GM12865 (cell line): Measurements from ENCODE around the gene CPNE1.

Experiments used
- DNase-seq: peaks from one replicate; pipeline ENCODE4 v3.0.0; 2010; ENCODE audit warnings: low read depth
- H3K4me3 ChIP-seq: 2 replicates; pipeline ENCODE4 v1.5.1; 2011; ENCODE audit warnings: mild to moderate bottlenecking, low read depth, low read length, control low read depth
- TF ChIP-seq, protein P1 (sequence below): IDR thresholded peaks from 2 replicates; pipeline ENCODE4 v1.5.1; 2011; ENCODE audit warnings: low read length, control low read depth, low read depth, inconsistent platforms; ENCODE audit not compliant: insufficient read depth; ENCODE audit errors: missing control alignments

Gene CPNE1

DNA sequence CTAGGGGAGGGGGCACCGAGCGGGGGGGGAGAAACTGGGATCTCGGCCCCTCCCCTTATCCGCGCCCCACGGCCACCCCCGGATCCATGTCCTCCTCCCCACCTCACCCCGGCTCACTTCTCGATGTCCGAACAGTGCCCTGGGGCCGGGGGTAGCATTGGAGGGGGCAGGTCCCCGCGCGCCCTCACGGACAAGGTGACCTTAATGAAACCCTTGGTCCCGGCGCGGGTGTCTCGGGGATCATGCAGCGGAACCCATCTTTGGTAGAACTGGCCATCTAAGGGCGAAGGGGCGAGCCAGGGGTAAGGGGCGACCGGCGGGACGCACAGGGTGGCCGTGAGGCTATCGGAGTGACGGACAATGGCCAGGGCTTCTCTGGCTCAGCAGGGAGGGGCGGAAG, 62.7 kb downstream of the CPNE1 start:
- peak overlapping the region; percentile 32; the same call in 1 of the 2 replicates for H3K4me3 ChIP-seq

DNA sequence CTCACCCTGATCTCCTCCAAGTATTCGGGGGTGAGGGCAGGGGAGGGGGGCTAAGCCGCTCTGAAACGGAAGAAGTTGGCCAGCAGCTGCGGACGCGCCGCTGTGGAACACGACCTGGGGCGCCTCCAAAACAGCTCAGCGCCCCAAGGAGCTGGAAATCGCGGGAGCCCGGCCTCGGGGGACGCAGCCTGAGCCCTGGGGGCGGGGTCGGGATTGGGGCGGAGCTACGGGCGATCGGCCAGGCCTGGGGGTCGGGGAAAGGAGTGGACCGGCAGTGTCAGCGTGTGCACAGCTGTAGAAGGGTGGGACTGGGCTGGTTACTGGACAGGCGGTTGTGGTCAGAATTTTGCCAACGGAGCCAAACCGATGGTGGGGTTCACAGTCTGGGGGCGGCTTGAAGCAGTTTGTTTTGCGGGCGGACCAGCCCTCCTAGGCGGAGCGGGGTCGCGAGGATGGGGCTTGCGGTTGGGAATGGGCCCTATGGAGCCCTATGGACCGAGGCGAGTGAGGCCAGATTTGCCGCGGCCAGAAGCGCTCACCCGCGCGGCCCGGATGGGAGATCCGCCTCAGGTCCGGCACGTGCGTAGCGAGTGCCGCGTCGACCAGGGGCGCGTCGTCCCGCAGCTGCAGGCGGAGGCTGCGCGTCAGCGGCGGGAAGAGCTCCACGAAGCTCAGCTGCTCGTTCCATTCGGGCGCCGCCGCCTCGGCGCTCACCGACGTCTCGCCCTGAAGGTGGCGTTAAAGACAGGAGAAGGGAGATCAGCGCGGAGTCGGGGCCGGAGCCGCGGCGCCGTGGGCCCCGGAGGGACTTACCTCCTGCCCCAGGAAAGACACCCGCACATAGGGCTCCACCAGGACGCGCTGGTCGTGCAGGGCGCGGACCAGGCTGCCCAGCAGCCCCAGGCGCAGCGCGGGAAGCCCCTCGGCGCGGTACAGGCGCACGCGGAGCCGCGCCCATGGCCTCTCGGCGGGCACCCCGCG, 63.4 kb downstream of the CPNE1 start:
- peak; percentile 84 for DNase-seq
- peak overlapping the region; percentile 32 for H3K4me3 ChIP-seq
- TF ChIP-seq, protein P1, sequence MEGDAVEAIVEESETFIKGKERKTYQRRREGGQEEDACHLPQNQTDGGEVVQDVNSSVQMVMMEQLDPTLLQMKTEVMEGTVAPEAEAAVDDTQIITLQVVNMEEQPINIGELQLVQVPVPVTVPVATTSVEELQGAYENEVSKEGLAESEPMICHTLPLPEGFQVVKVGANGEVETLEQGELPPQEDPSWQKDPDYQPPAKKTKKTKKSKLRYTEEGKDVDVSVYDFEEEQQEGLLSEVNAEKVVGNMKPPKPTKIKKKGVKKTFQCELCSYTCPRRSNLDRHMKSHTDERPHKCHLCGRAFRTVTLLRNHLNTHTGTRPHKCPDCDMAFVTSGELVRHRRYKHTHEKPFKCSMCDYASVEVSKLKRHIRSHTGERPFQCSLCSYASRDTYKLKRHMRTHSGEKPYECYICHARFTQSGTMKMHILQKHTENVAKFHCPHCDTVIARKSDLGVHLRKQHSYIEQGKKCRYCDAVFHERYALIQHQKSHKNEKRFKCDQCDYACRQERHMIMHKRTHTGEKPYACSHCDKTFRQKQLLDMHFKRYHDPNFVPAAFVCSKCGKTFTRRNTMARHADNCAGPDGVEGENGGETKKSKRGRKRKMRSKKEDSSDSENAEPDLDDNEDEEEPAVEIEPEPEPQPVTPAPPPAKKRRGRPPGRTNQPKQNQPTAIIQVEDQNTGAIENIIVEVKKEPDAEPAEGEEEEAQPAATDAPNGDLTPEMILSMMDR, result peak; percentile 45

More for the DNA sequence above, 62.7 kb downstream of the CPNE1 start:
- DNase-seq, result no peak
- TF ChIP-seq, protein P1, result no peak

DNA sequence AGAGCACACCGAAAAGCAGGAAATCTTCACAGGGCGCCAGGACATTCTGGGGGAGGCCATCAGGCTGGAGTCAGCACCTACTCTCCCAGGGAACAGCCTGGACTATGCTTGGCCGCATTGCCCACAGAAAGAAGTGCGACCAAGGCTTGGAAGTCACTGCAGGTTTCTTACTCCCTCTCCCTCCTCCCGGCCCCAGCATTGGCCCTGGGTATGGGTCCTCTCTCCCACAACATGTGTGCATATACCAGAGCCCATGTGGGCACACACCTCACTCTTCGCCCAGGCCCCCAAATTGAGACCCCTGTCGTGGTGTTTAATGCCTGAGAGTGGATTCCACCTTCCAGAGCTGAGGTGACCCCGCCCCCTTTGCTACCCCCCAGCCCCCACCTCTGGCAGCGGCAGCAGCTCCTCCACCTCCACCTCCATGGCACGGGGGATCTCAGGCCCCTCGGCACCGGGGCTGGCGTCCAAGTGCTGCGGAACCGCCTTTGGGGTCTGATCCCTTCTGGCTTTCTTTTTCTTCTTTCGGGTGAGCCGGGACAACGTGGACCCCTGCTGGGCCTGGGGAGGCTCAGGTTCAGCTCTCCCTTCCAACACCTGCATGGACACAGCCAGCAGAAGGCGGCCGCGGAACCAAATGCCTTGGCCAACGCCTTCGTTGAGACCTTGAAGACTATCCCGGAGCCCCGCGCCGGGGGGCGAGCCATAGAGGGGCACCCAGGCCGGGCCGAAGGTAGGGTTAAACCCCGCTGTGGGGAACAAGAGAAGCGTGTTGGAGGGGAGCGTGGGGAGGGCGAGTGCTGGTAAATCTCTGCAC, 64.3 kb downstream of the CPNE1 start:
- no peak for DNase-seq
- TF ChIP-seq, protein P1, result no peak

DNA sequence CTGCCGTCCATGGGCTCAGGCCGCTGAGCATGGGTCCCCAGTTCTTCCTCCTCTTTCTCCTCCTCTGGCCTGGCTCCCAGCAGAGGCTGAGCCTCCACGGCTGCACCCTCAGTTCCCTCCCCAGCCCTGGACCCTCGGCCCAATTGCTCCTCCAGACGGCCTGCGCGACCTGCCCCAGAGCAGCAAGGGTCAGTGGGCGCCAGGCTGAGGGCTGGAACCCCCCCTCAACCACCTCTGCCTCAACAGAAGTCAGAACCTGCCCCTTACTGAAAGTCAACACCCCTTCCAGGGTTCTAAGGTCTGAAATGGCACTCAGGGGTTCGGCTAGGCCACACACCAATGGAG, 65.0 kb downstream of the CPNE1 start:
- no peak for DNase-seq
- TF ChIP-seq, protein P1, result no peak
- no peak overlapping the region for H3K4me3 ChIP-seq

More for the DNA sequence above, 64.3 kb downstream of the CPNE1 start:
- H3K4me3 ChIP-seq, result no peak overlapping the region; the same call in 1 of the 2 replicates

DNA sequence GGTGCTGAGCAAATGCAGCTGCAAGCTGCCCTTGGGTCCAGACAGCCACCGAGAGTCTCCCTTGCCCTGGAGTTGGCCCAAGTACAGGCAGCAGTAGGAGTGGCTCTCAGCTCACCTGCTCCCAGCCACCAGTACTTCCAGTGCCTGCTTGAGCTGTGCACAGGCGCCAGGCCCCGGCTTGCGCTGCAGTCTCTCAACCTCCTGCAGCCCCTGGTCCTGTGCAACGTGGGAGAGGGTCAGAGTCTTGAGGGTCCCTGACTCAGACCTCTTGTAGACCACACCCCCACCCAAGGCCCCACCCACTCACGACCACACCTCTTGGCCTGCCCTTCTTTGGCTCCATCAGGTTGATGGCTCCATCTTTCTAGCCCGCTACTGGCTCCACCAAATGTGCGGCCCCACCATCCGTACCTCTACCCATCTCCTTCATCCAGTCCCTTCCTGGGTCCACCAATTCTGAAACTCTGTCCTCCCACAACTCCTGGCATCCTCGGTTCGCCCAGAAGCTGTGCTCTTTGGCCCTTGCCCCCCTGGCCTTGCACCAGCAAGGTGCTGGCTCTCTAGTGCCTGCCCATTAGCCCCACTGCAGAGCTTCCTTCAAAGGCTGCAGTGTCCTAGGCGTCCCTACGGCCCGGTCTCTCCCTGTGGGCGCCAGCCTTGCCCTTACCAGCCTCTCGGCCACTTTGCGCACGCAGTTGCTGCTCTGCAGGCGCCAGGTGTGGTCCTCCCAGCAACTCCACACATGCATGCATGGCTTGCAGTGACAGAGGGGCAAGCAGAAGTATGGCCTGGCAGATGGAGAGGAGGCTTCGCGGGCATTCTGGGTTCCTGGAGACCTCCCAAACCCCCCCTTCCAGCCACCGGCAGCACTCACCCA, 65.6 kb downstream of the CPNE1 start:
- TF ChIP-seq, protein P1, result no peak

DNA sequence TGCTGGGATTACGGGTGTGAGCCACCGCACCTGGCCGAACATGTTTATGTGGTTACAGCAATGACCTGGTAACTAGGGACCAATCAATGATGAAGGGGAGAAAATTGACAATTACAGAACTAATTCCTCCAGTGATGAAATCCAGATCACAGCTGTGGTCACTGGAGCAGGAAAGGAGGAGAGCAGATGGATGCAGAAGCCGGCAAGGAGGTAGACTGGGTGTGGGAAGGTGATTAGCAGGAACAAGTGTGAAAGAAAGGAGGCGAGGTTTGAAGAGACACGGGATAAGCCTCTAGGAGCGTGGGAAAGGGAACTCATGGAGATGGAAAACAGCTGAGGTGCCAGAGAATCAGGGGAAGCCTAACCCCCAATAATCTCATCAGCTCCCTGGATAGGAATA, 66.2 kb downstream of the CPNE1 start:
- TF ChIP-seq, protein P1, result no peak
- DNase-seq, result no peak
- no peak overlapping the region for H3K4me3 ChIP-seq

More for the DNA sequence above, 65.6 kb downstream of the CPNE1 start:
- H3K4me3 ChIP-seq, result no peak overlapping the region
- no peak for DNase-seq
